ENCODE data around the gene CD68. TPM values are rescaled to one million over a fixed set of nuclear protein-coding genes. Genes with fewer than 3 reads are reported as not detected.

CD68 gene
- total RNA-seq, 1 experiment from 2014 or later: 30.2 TPM

- intact Hi-C loops (cut with micrococcal nuclease): loop anchor here (5.0 kb wide), 1 partner anchor 57 kb away; the partner anchor contains the start of genes TP53 and WRAP53
- Histone ChIP-seq H3K9me2 (replicated peaks; ENCODE audit: low read length) (no peaks in the 10 kb centered on the region), H3K36me3 (ENCODE audit: low read depth, low read length) (no peaks in the 10 kb centered on the region), H3K27me3 (ENCODE audit: low read length) (no peaks in the 10 kb centered on the region), H3K27ac (ENCODE audit: low read length) (no peak within 1 kb of the TSS), H4K20me1 (ENCODE audit: low read length) (no peaks in the 10 kb centered on the region), H3F3A (ENCODE audit: low read length, unreplicated experiment) (no peaks in the 10 kb centered on the region), H3K79me2 (ENCODE audit: low read length) (peaks cover 13% of the 10 kb centered on the region), H3K9ac (ENCODE audit: low read length) (no peak within 1 kb of the TSS), H2AFZ (ENCODE audit: low read length) (no peak within 1 kb of the TSS), H3K9me3 (ENCODE audit: low read length) (no peaks in the 10 kb centered on the region), H3K4me3 (ENCODE audit: low read length) (no peak within 1 kb of the TSS), H3K4me1 (ENCODE audit: insufficient read depth, low read length) (no peaks in the 10 kb centered on the region), H3K4me2 (ENCODE audit: low read length) (no peak within 1 kb of the TSS)
- BruUV-seq (replicated peaks): no TSS peak
- TF ChIP-seq EZH2phosphoT487 (IDR thresholded peaks at IDR 0.05; ENCODE audit: borderline replicate concordance, low read length) (no peak), CTCF (conservative IDR thresholded peaks at IDR 0.05; ENCODE audit: low read depth, low read length) (no peak), EZH2 (IDR thresholded peaks at IDR 0.05; ENCODE audit: low read length, unreplicated experiment) (no peak)
- POLR2A ChIA-PET (ENCODE audit: unreplicated experiment): no interaction called here
- ATAC-seq: no peak
- DNase-seq: no peak
- CTCF ChIA-PET: no interaction called here
These were observed 50.6 kb downstream of the CD68 start, which contains the start of gene SHBG for GRCh38 chr17:7629939-7630571. SHBG (plus strand) TSS chr17:7630135; CDS start chr17:7630173, 38 bp downstream.

Other genes with a start within 250 kb of the CD68 start
- gene ACAP1, start 243.1 kb upstream of the CD68 start, total RNA-seq (2014; rRNA removed): not detected in 2 replicates
- 7.0 and 7.6 TPM in 2 replicates for gene KCTD11, start 227.5 kb upstream of the CD68 start, total RNA-seq (2014; rRNA removed)
- gene TMEM95, start 224.5 kb upstream of the CD68 start, total RNA-seq (2014; rRNA removed): not detected in 2 replicates
- 10.8 and 13.5 TPM in 2 replicates for gene TNK1, start 198.5 kb upstream of the CD68 start, total RNA-seq (2014; rRNA removed)
- 53.8 and 62.7 TPM in 2 replicates for gene PLSCR3, start 185.1 kb upstream of the CD68 start, total RNA-seq (2014; rRNA removed)
- gene TMEM256, start 175.5 kb upstream of the CD68 start, total RNA-seq (2014; rRNA removed): 56.6 and 82.4 TPM in 2 replicates
- gene NLGN2, start 171.8 kb upstream of the CD68 start, total RNA-seq (2014; rRNA removed): 7.4 and 12.7 TPM in 2 replicates
- gene SPEM1, start 159.3 kb upstream of the CD68 start, total RNA-seq (2014; rRNA removed): not detected in 2 replicates
- not detected in 2 replicates for gene SPEM2, start 154.0 kb upstream of the CD68 start, total RNA-seq (2014; rRNA removed)
- not detected in 2 replicates for gene SPEM3, start 150.8 kb upstream of the CD68 start, total RNA-seq (2014; rRNA removed)
- gene TMEM102, start 144.2 kb upstream of the CD68 start, total RNA-seq (2014; rRNA removed): 14.0 and 17.9 TPM in 2 replicates
- gene FGF11, start 140.1 kb upstream of the CD68 start, total RNA-seq (2014; rRNA removed): 0.69 and 1.0 TPM in 2 replicates
- gene CHRNB1, start 134.6 kb upstream of the CD68 start, total RNA-seq (2014; rRNA removed): 2.1 and 2.9 TPM in 2 replicates
- 14.7 and 18.4 TPM in 2 replicates for gene ZBTB4, start 100.0 kb upstream of the CD68 start, total RNA-seq (2014; rRNA removed)
- gene SLC35G6, start 98.2 kb upstream of the CD68 start, total RNA-seq (2014; rRNA removed): not detected in 2 replicates
- 47.1 and 95.7 TPM in 2 replicates for gene POLR2A, start 95.3 kb upstream of the CD68 start, total RNA-seq (2014; rRNA removed)
- gene TNFSF12, start 30.6 kb upstream of the CD68 start, total RNA-seq (2014; rRNA removed): 15.2 and 24.2 TPM in 2 replicates
- 3.6 and 5.2 TPM in 2 replicates for gene TNFSF13, start 20.9 kb upstream of the CD68 start, total RNA-seq (2014; rRNA removed)
- 82.8 and 88.7 TPM in 2 replicates for gene SENP3, start 17.7 kb upstream of the CD68 start, total RNA-seq (2014; rRNA removed)
- gene MPDU1, start 4.2 kb downstream of the CD68 start, total RNA-seq (2014; rRNA removed): 71.0 and 94.1 TPM in 2 replicates
- gene SOX15, start 10.5 kb downstream of the CD68 start, total RNA-seq (2014; rRNA removed): 6.3 and 7.0 TPM in 2 replicates
- 51.4 and 67.2 TPM in 2 replicates for gene FXR2, start 35.3 kb downstream of the CD68 start, total RNA-seq (2014; rRNA removed)
- gene SAT2, start 48.2 kb downstream of the CD68 start, total RNA-seq (2014; rRNA removed): 27.6 and 33.1 TPM in 2 replicates
- gene SHBG, start 50.5 kb downstream of the CD68 start, total RNA-seq (2014; rRNA removed): not detected in 2 replicates
- not detected in 2 replicates for gene ATP1B2, start 71.3 kb downstream of the CD68 start, total RNA-seq (2014; rRNA removed)
- 2.0 and 3.4 TPM in 2 replicates for gene TP53, start 107.9 kb downstream of the CD68 start, total RNA-seq (2014; rRNA removed)
- 18.0 and 22.6 TPM in 2 replicates for gene WRAP53, start 108.8 kb downstream of the CD68 start, total RNA-seq (2014; rRNA removed)
- 4.9 and 7.7 TPM in 2 replicates for gene EFNB3, start 125.6 kb downstream of the CD68 start, total RNA-seq (2014; rRNA removed)
- 0.62 and 0.92 TPM in 2 replicates for gene DNAH2, start 138.1 kb downstream of the CD68 start, total RNA-seq (2014; rRNA removed)